ENCODE results near the gene SUGP1.

The SUGP1 gene

DNA sequence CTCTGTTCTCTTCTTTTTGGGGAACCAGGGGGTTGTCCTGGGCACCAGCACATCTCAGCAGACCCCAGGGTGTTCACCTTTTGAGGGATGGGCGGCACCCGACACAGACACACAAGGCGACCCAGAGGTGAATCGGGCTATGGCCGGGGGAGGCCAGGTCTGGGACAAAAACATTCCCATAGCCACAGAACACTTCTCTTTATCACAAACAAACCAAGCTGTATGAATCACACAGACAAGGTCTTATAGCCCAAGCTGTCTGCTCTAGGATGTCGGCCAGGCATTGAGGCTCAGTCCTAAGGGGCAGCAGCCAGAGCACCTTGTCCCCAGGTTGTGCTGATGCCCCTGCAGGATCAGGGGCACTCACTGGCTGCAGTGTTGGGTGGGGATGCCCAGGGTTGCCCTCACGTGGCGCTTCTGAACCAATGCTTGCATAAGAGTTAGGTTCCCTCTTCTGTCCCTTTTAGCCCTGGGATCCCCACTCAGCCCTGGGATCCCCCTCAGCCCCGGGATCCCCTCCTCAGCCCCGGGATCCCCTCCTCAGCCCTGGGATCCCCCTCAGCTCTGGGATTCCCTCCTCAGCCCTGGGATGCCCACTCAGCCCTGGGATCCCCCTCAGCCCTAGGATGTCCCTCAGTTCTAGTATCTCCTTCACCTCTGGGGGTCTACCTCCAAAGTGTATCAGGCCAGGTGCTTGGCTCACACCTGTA lies 27.2 kb upstream of the SUGP1 start:
- Histone ChIP-seq H3K9ac (ENCODE audit: low read depth, low read length) (no peak overlapping the region), H3K4me1 (ENCODE audit: insufficient read depth, low read length) (no peaks in the 10 kb centered on the region), H3K36me3 (ENCODE audit: insufficient read depth, low read length) (peaks cover 14% of the 10 kb centered on the region), H3K9me3 (ENCODE audit: control insufficient read depth, insufficient read depth, low read length) (no peaks in the 10 kb centered on the region)

- Histone ChIP-seq H3K36me3 (ENCODE audit: insufficient read depth, low read length) (peaks cover 14% of the 10 kb centered on the region), H3K4me1 (ENCODE audit: insufficient read depth, low read length) (no peaks in the 10 kb centered on the region), H3K9me3 (ENCODE audit: control insufficient read depth, insufficient read depth, low read length) (no peaks in the 10 kb centered on the region), H3K9ac (ENCODE audit: low read depth, low read length) (no peak overlapping the region)
Observed at GRCh38 chr19:19345970-19346369, 25.7 kb upstream of the SUGP1 start.

DNA sequence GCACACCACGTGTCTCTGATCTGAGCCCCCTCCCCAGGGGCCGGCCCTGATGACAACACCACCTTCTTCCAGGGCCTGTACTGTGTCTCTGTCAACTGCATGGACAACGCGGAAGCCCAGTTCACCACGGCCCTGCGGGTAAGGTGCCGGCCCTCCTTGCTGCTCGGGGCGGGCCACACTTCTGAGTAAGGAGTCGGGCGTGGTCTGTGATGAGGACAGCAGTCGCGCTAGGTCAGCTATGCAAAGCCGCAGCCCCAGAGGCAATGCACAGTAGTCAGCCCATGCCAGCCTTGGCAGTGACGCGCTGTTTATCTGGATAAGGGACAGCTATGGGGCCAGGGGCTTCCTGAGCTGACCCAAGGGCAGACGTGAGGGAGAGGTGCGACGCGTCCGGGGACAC lies 24.9 kb upstream of the SUGP1 start:
- Histone ChIP-seq H3K36me3 (ENCODE audit: insufficient read depth, low read length) (peaks cover 14% of the 10 kb centered on the region), H3K9ac (ENCODE audit: low read depth, low read length) (no peak overlapping the region), H3K9me3 (ENCODE audit: control insufficient read depth, insufficient read depth, low read length) (no peaks in the 10 kb centered on the region), H3K4me1 (ENCODE audit: insufficient read depth, low read length) (no peaks in the 10 kb centered on the region)

DNA sequence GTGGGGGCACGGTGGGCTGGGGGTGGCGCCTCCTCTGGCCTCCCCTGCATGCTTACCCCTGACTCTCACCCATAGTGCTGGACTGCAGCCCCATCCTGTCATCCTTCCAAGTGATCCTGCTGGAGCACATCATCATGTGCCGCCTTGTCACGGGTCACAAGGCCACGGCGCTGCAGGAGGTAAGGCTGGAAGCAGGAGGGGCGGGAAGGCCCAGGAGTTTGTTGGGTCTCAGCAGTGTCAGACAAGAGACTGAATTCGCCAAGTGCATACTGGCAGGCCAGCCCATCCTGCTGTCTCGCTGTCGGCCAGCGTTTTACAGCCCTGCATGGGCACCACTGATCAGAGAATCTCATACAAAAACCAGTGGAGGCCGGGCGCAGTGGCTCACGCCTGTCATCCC lies 23.5 kb upstream of the SUGP1 start:
- Histone ChIP-seq H3K4me1 (ENCODE audit: insufficient read depth, low read length) (no peaks in the 10 kb centered on the region), H3K36me3 (ENCODE audit: insufficient read depth, low read length) (peaks cover 10% of the 10 kb centered on the region), H3K9ac (ENCODE audit: low read depth, low read length) (no peak overlapping the region), H3K9me3 (ENCODE audit: control insufficient read depth, insufficient read depth, low read length) (no peaks in the 10 kb centered on the region)

DNA sequence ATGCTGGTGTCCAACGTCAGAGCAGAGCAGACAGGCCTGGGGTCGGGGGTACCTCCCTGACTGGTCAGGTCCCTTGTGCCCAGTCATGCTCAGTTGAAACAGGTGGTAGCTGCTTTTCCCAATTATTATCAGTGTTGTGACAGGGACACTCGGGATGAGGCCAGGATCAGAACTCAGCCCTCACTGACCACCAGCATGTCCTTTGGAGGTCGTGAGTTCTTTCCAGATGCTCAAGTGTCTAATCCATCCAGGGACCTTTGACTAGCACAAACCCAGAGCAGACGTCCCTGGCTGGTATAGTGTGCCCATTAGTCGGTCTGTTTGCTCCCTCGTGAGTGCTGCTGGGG lies 22.7 kb upstream of the SUGP1 start:
- Histone ChIP-seq H3K9ac (ENCODE audit: low read depth, low read length) (no peak overlapping the region), H3K36me3 (ENCODE audit: insufficient read depth, low read length) (peaks cover 10% of the 10 kb centered on the region), H3K9me3 (ENCODE audit: control insufficient read depth, insufficient read depth, low read length) (no peaks in the 10 kb centered on the region)

GRCh38 chr19:19342086-19343015 lies 22.0 kb upstream of the SUGP1 start:
- Histone ChIP-seq H3K36me3 (ENCODE audit: insufficient read depth, low read length) (peaks cover 12% of the 10 kb centered on the region), H3K9me3 (ENCODE audit: control insufficient read depth, insufficient read depth, low read length) (no peaks in the 10 kb centered on the region), H3K9ac (ENCODE audit: low read depth, low read length) (no peak overlapping the region), H3K4me1 (ENCODE audit: insufficient read depth, low read length) (no peaks in the 10 kb centered on the region)

More for the DNA sequence above, 22.7 kb upstream of the SUGP1 start:
- H3K4me1 ChIP-seq (ENCODE audit: insufficient read depth, low read length): no peaks in the 10 kb centered on the region

- H3K9me3 ChIP-seq (ENCODE audit: control insufficient read depth, insufficient read depth, low read length): no peaks in the 10 kb centered on the region
- peaks cover 6% of the 10 kb centered on the region for H3K36me3 ChIP-seq (ENCODE audit: insufficient read depth, low read length)
- H3K4me1 ChIP-seq (ENCODE audit: insufficient read depth, low read length): no peaks in the 10 kb centered on the region
- H3K9ac ChIP-seq (ENCODE audit: low read depth, low read length): no peak overlapping the region
Observed at GRCh38 chr19:19341026-19341425, 20.7 kb upstream of the SUGP1 start.

- Histone ChIP-seq H3K9ac (ENCODE audit: low read depth, low read length) (no peak overlapping the region), H3K36me3 (ENCODE audit: insufficient read depth, low read length) (peaks cover 4% of the 10 kb centered on the region), H3K4me1 (ENCODE audit: insufficient read depth, low read length) (no peaks in the 10 kb centered on the region)
Observed at GRCh38 chr19:19338082-19338481, 17.8 kb upstream of the SUGP1 start.

DNA sequence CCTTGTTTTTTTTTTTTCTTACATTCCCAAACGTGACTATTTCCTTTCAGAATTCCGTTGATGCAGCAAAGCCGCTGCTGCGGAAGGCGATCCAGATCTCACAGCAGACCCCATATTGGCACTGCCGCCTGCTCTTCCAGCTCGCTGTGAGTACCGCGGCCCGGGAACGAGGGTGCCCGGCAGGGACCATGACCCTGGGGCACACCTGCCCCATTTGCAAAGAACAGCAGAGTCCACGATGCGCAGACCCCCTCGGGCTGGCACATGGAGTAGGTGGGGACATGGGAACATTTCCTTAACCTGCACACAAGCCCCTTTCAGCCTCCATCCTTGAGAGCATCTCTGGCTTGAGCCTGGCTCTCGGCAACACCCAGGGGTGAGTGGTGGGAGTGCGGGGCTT lies 16.8 kb upstream of the SUGP1 start:
- H3K36me3 ChIP-seq (ENCODE audit: insufficient read depth, low read length): peaks cover 4% of the 10 kb centered on the region
- H3K9me3 ChIP-seq (ENCODE audit: control insufficient read depth, insufficient read depth, low read length): no peaks in the 10 kb centered on the region
- H3K9ac ChIP-seq (ENCODE audit: low read depth, low read length): no peak overlapping the region
- H3K4me1 ChIP-seq (ENCODE audit: insufficient read depth, low read length): no peaks in the 10 kb centered on the region

More at GRCh38 chr19:19338082-19338481, 17.8 kb upstream of the SUGP1 start:
- no peaks in the 10 kb centered on the region for H3K9me3 ChIP-seq (ENCODE audit: control insufficient read depth, insufficient read depth, low read length)

- peaks cover 4% of the 10 kb centered on the region for H3K36me3 ChIP-seq (ENCODE audit: insufficient read depth, low read length)
Observed at GRCh38 chr19:19336597-19336996, 16.3 kb upstream of the SUGP1 start.

DNA sequence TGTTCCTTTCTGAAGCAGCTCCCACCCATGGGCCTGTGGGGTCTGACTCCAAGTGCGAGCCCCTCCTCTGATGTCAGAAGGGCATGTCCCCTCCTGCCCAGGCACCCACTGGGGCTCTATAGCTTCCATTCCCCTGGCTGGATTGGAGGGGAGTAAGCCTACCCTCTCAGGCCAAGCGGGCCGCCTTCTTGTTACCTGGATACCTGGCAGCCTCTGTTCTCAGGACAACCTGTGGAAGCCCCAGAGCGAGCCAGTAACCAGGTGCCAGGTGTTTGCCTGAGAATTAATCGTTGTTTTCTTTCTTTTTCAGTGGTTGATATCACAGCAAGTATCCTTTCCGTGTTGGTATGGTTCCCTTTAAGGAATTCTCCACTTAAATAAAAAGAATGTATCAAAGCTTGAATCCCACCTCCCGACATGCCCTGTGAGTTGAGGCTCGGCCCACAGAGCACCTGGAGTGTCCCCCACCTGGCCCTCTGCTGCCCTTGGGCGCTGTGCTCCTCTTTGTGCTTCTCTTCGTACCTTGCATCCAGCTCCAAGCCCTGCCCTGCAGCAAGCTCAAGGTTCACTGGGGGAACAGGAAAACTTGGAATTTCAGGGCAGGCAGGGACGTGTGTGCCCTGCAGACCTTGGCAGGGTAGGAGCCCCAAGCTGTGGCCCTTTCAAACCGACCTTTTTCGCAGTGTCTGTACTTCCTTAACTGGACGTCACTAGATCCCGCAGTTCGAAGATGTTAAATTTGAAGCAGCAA lies 15.3 kb upstream of the SUGP1 start:
- no peaks in the 10 kb centered on the region for H3K9me3 ChIP-seq (ENCODE audit: control insufficient read depth, insufficient read depth, low read length)
- H3K4me1 ChIP-seq (ENCODE audit: insufficient read depth, low read length): no peaks in the 10 kb centered on the region
- H3K9ac ChIP-seq (ENCODE audit: low read depth, low read length): no peak overlapping the region
- H3K36me3 ChIP-seq (ENCODE audit: insufficient read depth, low read length): peaks cover 4% of the 10 kb centered on the region

More at GRCh38 chr19:19336597-19336996, 16.3 kb upstream of the SUGP1 start:
- H3K9me3 ChIP-seq (ENCODE audit: control insufficient read depth, insufficient read depth, low read length): no peaks in the 10 kb centered on the region
- H3K9ac ChIP-seq (ENCODE audit: low read depth, low read length): no peak overlapping the region
- H3K4me1 ChIP-seq (ENCODE audit: insufficient read depth, low read length): no peaks in the 10 kb centered on the region

- H3K36me3 ChIP-seq (ENCODE audit: insufficient read depth, low read length): peaks cover 4% of the 10 kb centered on the region
- H3K4me1 ChIP-seq (ENCODE audit: insufficient read depth, low read length): no peaks in the 10 kb centered on the region
- H3K9me3 ChIP-seq (ENCODE audit: control insufficient read depth, insufficient read depth, low read length): no peaks in the 10 kb centered on the region
- H3K9ac ChIP-seq (ENCODE audit: low read depth, low read length): no peak overlapping the region
Observed at GRCh38 chr19:19334989-19335344, 14.7 kb upstream of the SUGP1 start.

DNA sequence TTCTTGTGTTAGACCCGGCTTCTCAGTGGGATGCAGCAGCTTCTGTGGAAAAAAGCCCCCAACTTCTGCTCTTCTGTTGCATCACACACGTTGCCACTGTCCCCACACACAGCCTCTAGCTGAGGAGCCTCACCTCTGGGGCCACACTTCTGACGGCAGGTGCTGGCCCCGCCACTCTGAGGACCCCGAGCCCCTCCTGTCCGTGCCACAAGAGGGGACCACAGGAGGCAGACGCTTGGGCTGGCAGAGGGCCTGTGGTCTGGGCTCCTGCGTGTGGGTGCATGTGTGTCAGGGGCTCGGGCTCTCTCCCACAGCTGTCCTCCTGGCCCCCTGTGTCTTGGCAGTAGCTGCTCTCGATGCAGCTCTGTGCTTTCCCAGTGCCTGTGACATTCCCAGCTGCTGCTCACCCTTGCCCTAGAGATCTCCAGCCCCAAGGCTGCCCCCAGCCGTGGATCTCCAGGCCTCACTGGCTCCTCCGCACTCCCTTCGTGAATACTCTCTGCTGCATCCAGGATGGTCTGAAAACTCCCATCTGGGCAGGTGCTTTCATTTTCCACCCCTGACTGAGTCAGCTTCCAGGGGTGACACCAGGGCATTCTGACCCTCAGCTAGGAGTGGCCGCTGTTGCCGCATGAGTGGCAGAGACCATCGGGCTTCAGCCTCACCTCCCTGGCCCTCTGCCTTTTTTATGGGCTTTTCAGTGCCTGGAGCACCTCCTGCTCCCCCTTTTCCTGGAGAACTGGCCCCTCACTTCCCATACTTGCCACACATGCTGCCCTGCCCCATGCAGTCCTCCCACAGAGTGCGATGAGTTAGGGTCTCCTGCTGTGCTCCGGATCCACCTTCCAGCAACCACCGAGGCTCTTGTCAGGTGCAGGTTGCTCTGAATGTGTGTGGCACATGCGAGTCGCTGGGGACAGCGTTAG lies 14.0 kb upstream of the SUGP1 start:
- Histone ChIP-seq H3K36me3 (ENCODE audit: insufficient read depth, low read length) (peaks cover 5% of the 10 kb centered on the region), H3K9ac (ENCODE audit: low read depth, low read length) (no peak overlapping the region), H3K4me1 (ENCODE audit: insufficient read depth, low read length) (no peaks in the 10 kb centered on the region), H3K9me3 (ENCODE audit: control insufficient read depth, insufficient read depth, low read length) (no peaks in the 10 kb centered on the region)

- Histone ChIP-seq H3K36me3 (ENCODE audit: insufficient read depth, low read length) (peaks cover 10% of the 10 kb centered on the region; the same call in 1 of the 2 replicates), H3K9me3 (ENCODE audit: control insufficient read depth, insufficient read depth, low read length) (no peaks in the 10 kb centered on the region), H3K9ac (ENCODE audit: low read depth, low read length) (no peak overlapping the region), H3K4me1 (ENCODE audit: insufficient read depth, low read length) (no peaks in the 10 kb centered on the region)
Observed at GRCh38 chr19:19329126-19329525, 8.8 kb upstream of the SUGP1 start.
